ENCODE results near the gene C1QTNF1. TPM values are rescaled to one million over a fixed set of nuclear protein-coding genes. Genes with fewer than 3 reads are reported as not detected.

Gene C1QTNF1
- total RNA-seq, 2 donors from 2014 or later, result 125 to 401 TPM

DNA sequence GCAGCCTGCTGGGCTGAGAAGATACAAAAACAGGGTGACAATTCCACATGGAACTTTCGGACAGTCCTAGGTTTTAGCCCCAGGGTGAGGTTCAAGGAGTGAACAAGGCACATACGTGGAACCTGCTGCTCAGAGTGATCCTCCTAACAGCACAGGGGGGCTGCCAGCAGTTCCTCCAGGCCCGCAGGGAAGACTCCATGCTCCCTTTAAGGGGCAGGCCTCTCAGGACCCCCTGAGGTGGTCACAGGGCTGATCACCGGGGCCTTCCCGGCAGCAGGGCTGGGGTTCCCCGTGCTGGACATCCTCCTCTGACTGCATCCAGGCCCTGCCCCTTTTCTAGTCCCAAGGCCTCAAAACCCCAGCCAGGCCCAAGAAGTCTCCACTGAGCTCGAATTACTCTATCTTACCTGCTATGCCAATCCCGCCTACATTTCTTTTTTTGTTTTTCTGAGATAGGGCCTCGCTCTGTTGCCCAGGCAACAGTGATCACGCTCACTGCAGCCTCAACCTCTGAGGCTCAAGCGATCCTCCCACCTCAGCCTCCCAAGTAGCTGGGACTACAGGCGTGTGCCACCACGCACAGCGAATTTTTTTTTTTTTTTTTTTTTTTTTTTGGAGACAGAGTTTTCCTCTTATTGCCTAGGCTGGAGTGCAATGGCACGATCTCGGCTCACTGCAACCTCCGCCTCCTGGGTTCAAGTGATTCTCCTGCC, 24.8 kb upstream of the C1QTNF1 start:
- no peaks in the 10 kb centered on the region for H3K27me3 ChIP-seq
- no peak for DNase-seq (ENCODE audit: low spot score)
- H3K4me1 ChIP-seq, result peaks cover 0 to 22% of the 10 kb centered on the region in 2 donors
- peak overlapping the region; percentile 43 to 73 for H3K27ac ChIP-seq
- H3K9me3 ChIP-seq, result no peaks in the 10 kb centered on the region
- H3K36me3 ChIP-seq, result peaks cover 22% of the 10 kb centered on the region
- H3K4me3 ChIP-seq, result no peak overlapping the region
- TF ChIP-seq, protein P1, sequence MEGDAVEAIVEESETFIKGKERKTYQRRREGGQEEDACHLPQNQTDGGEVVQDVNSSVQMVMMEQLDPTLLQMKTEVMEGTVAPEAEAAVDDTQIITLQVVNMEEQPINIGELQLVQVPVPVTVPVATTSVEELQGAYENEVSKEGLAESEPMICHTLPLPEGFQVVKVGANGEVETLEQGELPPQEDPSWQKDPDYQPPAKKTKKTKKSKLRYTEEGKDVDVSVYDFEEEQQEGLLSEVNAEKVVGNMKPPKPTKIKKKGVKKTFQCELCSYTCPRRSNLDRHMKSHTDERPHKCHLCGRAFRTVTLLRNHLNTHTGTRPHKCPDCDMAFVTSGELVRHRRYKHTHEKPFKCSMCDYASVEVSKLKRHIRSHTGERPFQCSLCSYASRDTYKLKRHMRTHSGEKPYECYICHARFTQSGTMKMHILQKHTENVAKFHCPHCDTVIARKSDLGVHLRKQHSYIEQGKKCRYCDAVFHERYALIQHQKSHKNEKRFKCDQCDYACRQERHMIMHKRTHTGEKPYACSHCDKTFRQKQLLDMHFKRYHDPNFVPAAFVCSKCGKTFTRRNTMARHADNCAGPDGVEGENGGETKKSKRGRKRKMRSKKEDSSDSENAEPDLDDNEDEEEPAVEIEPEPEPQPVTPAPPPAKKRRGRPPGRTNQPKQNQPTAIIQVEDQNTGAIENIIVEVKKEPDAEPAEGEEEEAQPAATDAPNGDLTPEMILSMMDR (IDR thresholded peaks at IDR 0.05), result no peak

DNA sequence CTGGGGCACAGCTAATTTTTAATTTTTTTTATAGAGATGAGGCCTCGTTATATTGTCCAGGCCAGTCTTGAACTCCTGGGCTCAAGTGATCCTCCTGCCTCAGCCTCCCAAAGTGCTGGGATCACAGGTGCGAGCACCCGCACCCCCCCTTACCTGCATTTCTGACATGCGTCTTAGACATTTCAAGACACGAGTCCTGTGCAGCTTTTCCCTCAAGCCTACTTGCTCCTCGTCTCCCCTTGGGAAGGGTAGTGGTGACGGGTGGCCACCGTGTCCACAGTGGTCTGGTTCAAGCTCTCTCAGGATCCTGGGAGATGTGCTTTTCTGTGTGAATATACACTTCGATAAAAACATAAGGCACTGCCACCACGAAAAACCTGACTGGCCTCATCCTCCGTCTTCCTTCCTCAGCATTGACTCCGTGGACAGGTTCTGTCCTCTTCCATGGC, 24.0 kb upstream of the C1QTNF1 start:
- H3K36me3 ChIP-seq, result peaks cover 22% of the 10 kb centered on the region
- no peaks in the 10 kb centered on the region for H3K9me3 ChIP-seq
- TF ChIP-seq, protein P1 (IDR thresholded peaks at IDR 0.05), result no peak
- peaks cover 0 to 22% of the 10 kb centered on the region in 2 donors for H3K4me1 ChIP-seq
- H3K27ac ChIP-seq, result no peak overlapping the region
- DNase-seq (ENCODE audit: low spot score), result no peak
- H3K4me3 ChIP-seq, result no peak overlapping the region
- no peaks in the 10 kb centered on the region for H3K27me3 ChIP-seq

DNA sequence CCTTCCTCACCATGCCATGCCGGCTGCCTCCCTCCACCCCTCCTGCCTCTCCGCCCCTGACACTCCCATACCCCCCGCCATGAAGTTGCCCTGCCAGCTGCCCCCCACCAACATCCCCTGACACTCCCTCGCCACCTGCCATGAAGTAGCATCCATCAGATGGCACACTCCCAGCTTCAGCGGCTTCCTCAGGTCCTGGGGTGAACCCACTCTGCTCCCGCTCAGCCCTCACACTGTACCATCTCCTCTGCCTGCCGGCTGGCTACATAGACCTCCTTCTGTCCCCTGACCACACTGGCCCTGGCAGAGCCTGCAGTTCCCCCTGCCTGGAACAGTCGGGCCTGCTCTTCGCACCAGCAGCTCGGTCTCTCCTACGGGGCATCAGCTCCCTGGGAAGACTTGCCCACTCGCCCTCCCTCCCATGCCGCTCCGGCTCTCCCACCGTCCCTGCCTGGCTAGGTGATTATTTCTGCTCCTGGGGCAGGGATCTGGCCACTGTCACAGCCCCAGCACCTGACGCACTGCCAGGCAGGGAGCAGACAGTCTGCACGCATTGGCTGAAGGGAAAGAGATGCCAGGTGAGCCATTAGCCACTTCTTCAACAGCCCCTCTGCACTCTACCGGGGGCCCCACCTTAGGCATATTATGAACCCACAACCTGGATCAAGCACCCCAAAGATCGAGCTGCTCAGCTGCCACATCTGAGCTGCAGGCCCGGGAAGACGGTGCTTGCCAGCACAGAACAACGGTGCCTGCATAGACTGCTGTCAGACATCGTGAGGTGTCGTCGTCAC, 23.4 kb upstream of the C1QTNF1 start:
- H3K27ac ChIP-seq, result no peak overlapping the region
- no peak for DNase-seq (ENCODE audit: low spot score)
- peaks cover 20% of the 10 kb centered on the region for H3K36me3 ChIP-seq
- H3K4me3 ChIP-seq, result no peak overlapping the region
- TF ChIP-seq, protein P1 (IDR thresholded peaks at IDR 0.05), result no peak
- H3K27me3 ChIP-seq, result no peaks in the 10 kb centered on the region
- no peaks in the 10 kb centered on the region for H3K9me3 ChIP-seq
- peaks cover 0 to 27% of the 10 kb centered on the region in 2 donors for H3K4me1 ChIP-seq

DNA sequence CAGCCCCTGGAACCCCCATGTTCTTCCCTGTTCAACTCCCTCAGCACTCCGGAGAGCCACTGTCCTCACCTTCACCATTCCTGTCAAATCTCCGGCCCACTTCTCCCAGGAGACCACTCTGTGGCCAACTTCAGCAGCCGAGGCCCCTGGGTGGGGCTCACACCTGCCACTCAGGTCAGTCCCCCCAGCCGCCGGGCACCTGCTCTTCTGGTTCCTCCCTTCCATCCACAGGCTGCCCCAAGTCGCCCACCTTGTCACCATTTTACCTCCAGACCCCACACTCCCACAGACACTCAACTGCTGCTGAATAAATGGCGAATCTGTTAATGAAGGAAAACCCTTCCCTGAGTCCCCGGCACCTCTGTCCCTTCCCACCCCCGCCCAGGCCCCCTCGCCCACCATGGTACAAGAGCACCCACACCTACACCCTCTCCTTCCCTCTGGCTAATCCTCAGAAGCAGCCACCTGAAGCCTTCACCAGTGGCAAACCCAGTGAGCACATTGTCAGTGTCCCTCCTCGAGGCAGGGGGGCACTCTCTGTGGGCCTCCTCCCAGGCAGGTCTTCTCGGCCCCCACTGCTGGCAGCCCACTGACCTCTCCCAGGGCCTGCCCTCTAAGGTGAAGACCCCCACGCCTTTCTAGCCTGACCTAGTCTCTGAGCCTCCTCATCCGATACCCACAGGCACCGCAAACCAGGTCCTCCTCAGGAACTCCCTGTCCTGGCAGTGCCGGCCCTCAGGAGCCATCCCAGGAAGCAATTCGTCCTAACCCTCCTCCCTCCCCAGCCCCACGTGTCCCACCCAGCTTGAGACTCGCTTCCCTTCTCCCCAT, 22.6 kb upstream of the C1QTNF1 start:
- Histone ChIP-seq H3K4me1 (peaks cover 0 to 29% of the 10 kb centered on the region in 2 donors), H3K27ac (no peak overlapping the region), H3K9me3 (no peaks in the 10 kb centered on the region), H3K36me3 (peaks cover 12% of the 10 kb centered on the region), H3K4me3 (no peak overlapping the region), H3K27me3 (no peaks in the 10 kb centered on the region)
- TF ChIP-seq, protein P1 (IDR thresholded peaks at IDR 0.05), result no peak
- DNase-seq (ENCODE audit: low spot score), result no peak

DNA sequence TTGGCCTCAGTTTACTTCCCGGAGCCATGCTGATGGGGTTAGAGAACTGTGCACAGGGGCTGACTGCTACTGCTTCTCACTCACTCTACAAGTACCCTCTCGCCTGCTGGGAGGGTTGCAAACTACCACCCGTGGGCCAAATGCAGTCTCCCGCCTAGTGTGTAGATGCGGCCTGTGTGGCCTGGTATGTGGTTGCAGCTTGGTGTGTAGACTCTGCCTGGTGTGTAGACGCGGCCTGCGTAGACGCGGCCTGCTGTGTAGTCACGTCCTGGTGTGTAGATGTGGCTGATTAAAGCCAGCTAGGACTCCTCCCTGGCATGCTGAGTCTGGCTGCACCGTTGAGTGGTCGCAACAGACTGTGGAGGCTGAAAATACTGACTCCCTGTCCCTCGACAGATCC, 21.7 kb upstream of the C1QTNF1 start:
- H3K36me3 ChIP-seq, result peaks cover 3% of the 10 kb centered on the region

More for the DNA sequence above, 21.7 kb upstream of the C1QTNF1 start:
- Histone ChIP-seq H3K4me1 (peaks cover 0 to 38% of the 10 kb centered on the region in 2 donors), H3K9me3 (no peaks in the 10 kb centered on the region), H3K27me3 (no peaks in the 10 kb centered on the region), H3K27ac (no peak overlapping the region), H3K4me3 (no peak overlapping the region)
- TF ChIP-seq, protein P1 (IDR thresholded peaks at IDR 0.05), result no peak
- no peak for DNase-seq (ENCODE audit: low spot score)

Measured in right atrium auricular region (tissue), 2 donors.